ENCODE measurements around the gene IGFL2. TPM values are rescaled to one million over a fixed set of nuclear protein-coding genes. Genes with fewer than 3 reads are reported as not detected.

The IGFL2 gene
- total and polyA plus RNA-seq, 12 donors = 0.44 TPM; not detected in 11

- WGBS, 2 donors = 73 to 74% methylated on average over 3 of the region's 3 CpGs
- Histone ChIP-seq H3K4me1 (no peaks in the 10 kb centered on the region), H3K4me3 (no peak overlapping the region), H3K27me3 (peaks cover 0 to 13% (median 4%) of the 10 kb centered on the region in 7 donors), H3K9me3 (peaks cover 0 to 20% (median 5%) of the 10 kb centered on the region in 11 donors), H3K36me3 (no peaks in the 10 kb centered on the region), H3K27ac (no peak overlapping the region)
- no peak for TF ChIP-seq CTCF (IDR thresholded peaks at IDR 0.05)
- ATAC-seq = no peak
- intact Hi-C loops (cut with DNase I) = no loop called here
- DNase-seq = no peak
Observed at GRCh38 chr19:46162731-46163130, 14.7 kb downstream of the IGFL2 start.

- H3K36me3 ChIP-seq = no peaks in the 10 kb centered on the region
- peaks cover 0 to 7% (median 0%) of the 10 kb centered on the region in 11 donors for H3K9me3 ChIP-seq
- TF ChIP-seq CTCF (IDR thresholded peaks at IDR 0.05) = no peak
- WGBS, 2 donors = 66 to 69% methylated on average over 8 of the region's 8 CpGs
- no peak for DNase-seq
- no peak overlapping the region for H3K4me3 ChIP-seq
- intact Hi-C loops (cut with DNase I) = no loop called here
- ATAC-seq = no peak
- no peak overlapping the region for H3K27ac ChIP-seq
- H3K4me1 ChIP-seq = no peaks in the 10 kb centered on the region
- peaks cover 0 to 44% (median 14%) of the 10 kb centered on the region in 7 donors for H3K27me3 ChIP-seq
Observed at GRCh38 chr19:46173886-46174480, 25.9 kb downstream of the IGFL2 start.

- TF ChIP-seq CTCF (IDR thresholded peaks at IDR 0.05) = no peak
Observed at GRCh38 chr19:46176116-46176860, 28.2 kb downstream of the IGFL2 start.

GRCh38 chr19:46179076-46179759 lies 31.2 kb downstream of the IGFL2 start:
- Histone ChIP-seq H3K4me1 (no peaks in the 10 kb centered on the region), H3K27me3 (peaks cover 0 to 45% (median 21%) of the 10 kb centered on the region in 7 donors), H3K4me3 (no peak overlapping the region), H3K36me3 (no peaks in the 10 kb centered on the region), H3K27ac (no peak overlapping the region), H3K9me3 (no peaks in the 10 kb centered on the region)
- no peak for DNase-seq
- WGBS, 2 donors = 55 to 62% methylated on average over 9 of the region's 9 CpGs
- intact Hi-C loops (cut with DNase I) = no loop called here
- no peak for ATAC-seq
- no peak for TF ChIP-seq CTCF (IDR thresholded peaks at IDR 0.05)

More at GRCh38 chr19:46176116-46176860, 28.2 kb downstream of the IGFL2 start:
- intact Hi-C loops (cut with DNase I) = no loop called here
- Histone ChIP-seq H3K9me3 (peaks cover 0 to 3% (median 0%) of the 10 kb centered on the region in 11 donors), H3K4me1 (no peaks in the 10 kb centered on the region), H3K27me3 (peaks cover 0 to 47% (median 21%) of the 10 kb centered on the region in 7 donors), H3K36me3 (no peaks in the 10 kb centered on the region), H3K27ac (no peak overlapping the region), H3K4me3 (no peak overlapping the region)
- WGBS, 2 donors = 77 to 80% methylated on average over 7 of the region's 7 CpGs
- ATAC-seq (no peak), DNase-seq (no peak)
